Measurements from ENCODE around the gene ZNF423. TPM values are rescaled to one million over a fixed set of nuclear protein-coding genes. Genes with fewer than 3 reads are reported as not detected.

Gene ZNF423
- total RNA-seq, 1 donor from 2014 or later = 19.8 TPM

GRCh38 chr16:49520492-49521038, 335.3 kb downstream of the ZNF423 start:
- Mint-ChIP-seq H3K4me1 (no peaks in the 10 kb centered on the region), H3K27me3 (ENCODE audit: low read depth) (peaks cover 8% of the 10 kb centered on the region), H3K9me3 (no peaks in the 10 kb centered on the region), H3K4me3 (no peak overlapping the region), H3K36me3 (peaks cover 2% of the 10 kb centered on the region), H3K27ac (no peak overlapping the region)
- TF ChIP-seq CTCF (IDR thresholded peaks at IDR 0.05; ENCODE audit: unreplicated experiment) = no peak
- DNase-seq (ENCODE audit: low spot score in 2 of 2, unreplicated experiment in 2 of 2) = no peak

GRCh38 chr16:49519741-49520140, 336.2 kb downstream of the ZNF423 start:
- H3K4me1 Mint-ChIP-seq = no peaks in the 10 kb centered on the region
- TF ChIP-seq CTCF (IDR thresholded peaks at IDR 0.05; ENCODE audit: unreplicated experiment) = no peak
- no peak overlapping the region for H3K4me3 Mint-ChIP-seq
- H3K27me3 Mint-ChIP-seq (ENCODE audit: low read depth) = peaks cover 4% of the 10 kb centered on the region
- H3K36me3 Mint-ChIP-seq = peaks cover 2% of the 10 kb centered on the region
- no peak overlapping the region for H3K27ac Mint-ChIP-seq
- no peaks in the 10 kb centered on the region for H3K9me3 Mint-ChIP-seq
- no peak for DNase-seq (ENCODE audit: low spot score in 2 of 2, unreplicated experiment in 2 of 2)

GRCh38 chr16:49519008-49519656, 336.8 kb downstream of the ZNF423 start:
- TF ChIP-seq CTCF (IDR thresholded peaks at IDR 0.05; ENCODE audit: unreplicated experiment) = no peak
- H3K9me3 Mint-ChIP-seq = no peaks in the 10 kb centered on the region
- H3K27ac Mint-ChIP-seq = no peak overlapping the region
- no peak for DNase-seq (ENCODE audit: low spot score in 2 of 2, unreplicated experiment in 2 of 2)
- no peaks in the 10 kb centered on the region for H3K4me1 Mint-ChIP-seq
- peaks cover 2% of the 10 kb centered on the region for H3K27me3 Mint-ChIP-seq (ENCODE audit: low read depth)
- peaks cover 2% of the 10 kb centered on the region for H3K36me3 Mint-ChIP-seq
- no peak overlapping the region for H3K4me3 Mint-ChIP-seq

GRCh38 chr16:49516382-49517036, 339.4 kb downstream of the ZNF423 start:
- no peak for TF ChIP-seq CTCF (IDR thresholded peaks at IDR 0.05; ENCODE audit: unreplicated experiment)
- Mint-ChIP-seq H3K27me3 (ENCODE audit: low read depth) (no peaks in the 10 kb centered on the region), H3K4me1 (no peaks in the 10 kb centered on the region), H3K27ac (no peak overlapping the region), H3K36me3 (no peaks in the 10 kb centered on the region), H3K9me3 (no peaks in the 10 kb centered on the region), H3K4me3 (no peak overlapping the region)
- no peak for DNase-seq (ENCODE audit: low spot score in 2 of 2, unreplicated experiment in 2 of 2)

GRCh38 chr16:49515861-49516260, 340.1 kb downstream of the ZNF423 start:
- Mint-ChIP-seq H3K9me3 (no peaks in the 10 kb centered on the region), H3K4me1 (no peaks in the 10 kb centered on the region), H3K36me3 (no peaks in the 10 kb centered on the region), H3K4me3 (no peak overlapping the region), H3K27me3 (ENCODE audit: low read depth) (no peaks in the 10 kb centered on the region), H3K27ac (no peak overlapping the region)
- no peak for DNase-seq (ENCODE audit: low spot score in 2 of 2, unreplicated experiment in 2 of 2)
- TF ChIP-seq CTCF (IDR thresholded peaks at IDR 0.05; ENCODE audit: unreplicated experiment) = no peak
